Right atrium auricular region (tissue), 2 donors: ENCODE data around the gene SPEF2. TPM values are rescaled to one million over a fixed set of nuclear protein-coding genes. Genes with fewer than 3 reads are reported as not detected.
"Not testable (repeated sequence)": the region's sequence is repeated elsewhere in the genome, so short reads cannot be mapped to it uniquely, and the experiment has no call there.

Experiments used
- DNase-seq: peaks from one replicate; pipeline ENCODE4 v3.0.0-alpha.2; 2019; ENCODE audit warnings: low spot score
- H3K27ac ChIP-seq, 2 donors: fragments of 200-600 bp; sonication (generic); 1 replicate in 1 of 2; 2 replicates in 1 of 2; pipeline ENCODE4 v1.5.1; 2016 to 2019
- H3K27me3 ChIP-seq, 2 donors: fragments of 200-600 bp; sonication (generic); one replicate each; pipeline versions ENCODE4 v1.5.1 to v1.6.0; 2017 to 2019
- H3K36me3 ChIP-seq: fragments of 200-600 bp; sonication (generic); one replicate; pipeline ENCODE4 v1.5.1; 2016
- H3K4me1 ChIP-seq, 2 donors: fragments of 200-600 bp; sonication (generic); one replicate each; pipeline versions ENCODE4 v1.5.1 to v1.6.0; 2017 to 2019
- H3K4me3 ChIP-seq, 2 donors: fragments of 200-600 bp; sonication (generic); 1 replicate in 1 of 2; 2 replicates in 1 of 2; pipeline ENCODE4 v1.5.1; 2017 to 2019; ENCODE audit warnings: mild to moderate bottlenecking in 1 of 2, moderate library complexity in 1 of 2
- H3K9me3 ChIP-seq, 2 donors: fragments of 200-600 bp; sonication (generic); one replicate each; pipeline ENCODE4 v1.5.1; 2019
- CTCF ChIP-seq, 2 donors: fragments of 200-600 bp; sonication (generic); IDR thresholded peaks; one replicate each; pipeline ENCODE4 v1.5.1; 2019; ENCODE audit warnings: antibody characterized with exemption in 2 of 2
- total RNA-seq, 2 donors: library from RNA; depleted of rRNA; stranded (reverse); fragments of >200 nt; gene quantifications; one replicate each; pipeline ENCODE4 v1.1.0, GENCODE V29; 2016

Gene SPEF2
- total RNA-seq, 2 donors from 2014 or later = 0.94 to 2.0 TPM

DNA sequence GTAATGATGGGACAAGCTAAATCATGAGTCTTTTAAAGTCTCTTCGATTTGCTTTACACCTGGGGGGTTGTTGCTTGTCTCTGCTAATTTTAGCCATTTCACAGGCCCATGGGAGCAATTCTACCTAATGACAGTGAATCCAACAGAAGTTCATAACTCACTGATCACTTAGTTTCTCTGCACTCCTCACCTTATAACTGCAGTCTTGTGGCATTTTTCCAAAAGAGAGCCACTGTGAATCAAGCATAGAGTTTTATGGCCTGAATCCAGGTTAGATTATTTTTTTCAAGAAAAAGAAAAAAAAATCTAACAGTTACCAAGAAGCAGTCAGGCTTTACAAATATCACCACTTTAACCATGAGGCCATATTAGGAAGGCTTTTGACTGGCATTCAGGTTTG lies 237.5 kb downstream of the SPEF2 start:
- TF ChIP-seq CTCF (IDR thresholded peaks at IDR 0.05) = no peak
- no peak overlapping the region for H3K4me3 ChIP-seq
- H3K27ac ChIP-seq = no peak overlapping the region
- H3K4me1 ChIP-seq = peaks cover 0 to 8% of the 10 kb centered on the region in 2 donors
- no peak for DNase-seq
- no peaks in the 10 kb centered on the region for H3K36me3 ChIP-seq
- H3K27me3 ChIP-seq = no peaks in the 10 kb centered on the region
- no peaks in the 10 kb centered on the region for H3K9me3 ChIP-seq

- H3K4me3 ChIP-seq, DNase-seq, H3K36me3 ChIP-seq, H3K27me3 ChIP-seq, H3K9me3 ChIP-seq, H3K27ac ChIP-seq, H3K4me1 ChIP-seq: not testable (repeated sequence)
Measured at GRCh38 chr5:35856186-35856764, 238.6 kb downstream of the SPEF2 start.

- Histone ChIP-seq H3K9me3 (no peaks in the 10 kb centered on the region), H3K4me1 (peaks cover 0 to under 1% of the 10 kb centered on the region in 2 donors), H3K27me3 (no peaks in the 10 kb centered on the region), H3K27ac (no peak within 1 kb of the TSS), H3K4me3 (no peak within 1 kb of the TSS), H3K36me3 (no peaks in the 10 kb centered on the region)
- DNase-seq = no peak
- TF ChIP-seq CTCF (IDR thresholded peaks at IDR 0.05) = no peak
Measured at GRCh38 chr5:35856765-35857351, 239.2 kb downstream of the SPEF2 start, which contains the start of gene IL7R. Gene IL7R, plus strand, starts transcription at chr5:35856891. Its CDS starts 87 bp downstream, at chr5:35856978.

DNA sequence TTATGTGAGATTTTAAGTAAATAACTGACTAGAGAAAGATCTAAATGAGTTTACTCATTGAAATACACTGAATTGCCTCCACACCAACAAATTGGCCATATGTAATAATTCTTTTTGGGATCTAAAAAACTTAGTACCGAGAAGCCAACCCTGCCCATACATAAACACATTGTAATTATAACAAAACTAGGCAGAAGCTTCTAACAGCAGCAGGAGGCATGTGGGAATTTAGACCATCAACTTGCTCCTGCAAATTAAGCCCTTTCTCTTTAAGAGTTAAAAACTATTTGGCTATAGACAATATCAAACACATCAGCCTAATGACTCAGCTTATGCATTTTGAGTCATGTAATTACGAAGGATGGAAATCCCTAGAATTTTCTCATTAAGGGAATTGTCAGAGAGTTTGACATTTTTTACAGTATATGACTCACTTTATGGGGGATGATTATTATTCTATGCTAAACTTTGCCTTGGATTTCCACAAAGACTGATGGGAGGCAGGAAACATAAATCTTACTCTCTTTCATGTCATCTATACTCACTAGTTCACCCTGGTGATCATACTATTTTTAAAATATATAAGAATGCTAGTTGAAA lies 240.0 kb downstream of the SPEF2 start:
- Histone ChIP-seq H3K4me1 (no peaks in the 10 kb centered on the region), H3K36me3 (no peaks in the 10 kb centered on the region), H3K4me3 (no peak overlapping the region), H3K27ac (no peak overlapping the region), H3K27me3 (no peaks in the 10 kb centered on the region), H3K9me3 (no peaks in the 10 kb centered on the region)
- TF ChIP-seq CTCF (IDR thresholded peaks at IDR 0.05) = no peak
- DNase-seq = no peak

- no peak overlapping the region for H3K4me3 ChIP-seq
Measured at GRCh38 chr5:35859101-35859661, 241.5 kb downstream of the SPEF2 start.

More at GRCh38 chr5:35859101-35859661, 241.5 kb downstream of the SPEF2 start:
- H3K4me1 ChIP-seq = no peaks in the 10 kb centered on the region
- DNase-seq = no peak
- H3K36me3 ChIP-seq = no peaks in the 10 kb centered on the region
- no peak overlapping the region for H3K27ac ChIP-seq
- no peaks in the 10 kb centered on the region for H3K27me3 ChIP-seq
- H3K9me3 ChIP-seq = no peaks in the 10 kb centered on the region
- no peak for TF ChIP-seq CTCF (IDR thresholded peaks at IDR 0.05)
